Measurements from ENCODE around the gene PRCP.
"Not testable (repeated sequence)": the region's sequence is repeated elsewhere in the genome, so short reads cannot be mapped to it uniquely, and the experiment has no call there.

GRCh38 chr11:82922396-82923173 is 22.4 kb upstream of the PRCP start:
- TF ChIP-seq ESRRA (CRISPR knock-in tag; IDR thresholded peaks at IDR 0.05; ENCODE audit: borderline replicate concordance); USF2 (CRISPR knock-in tag; IDR thresholded peaks at IDR 0.05); FOXP1 (CRISPR knock-in tag; IDR thresholded peaks at IDR 0.05; ENCODE audit: borderline replicate concordance); CREB1 (CRISPR knock-in tag; IDR thresholded peaks at IDR 0.05); CBFB (CRISPR knock-in tag; IDR thresholded peaks at IDR 0.05; ENCODE audit: low read depth); CTCF (IDR thresholded peaks at IDR 0.05): not testable (repeated sequence)
